CD4-positive, alpha-beta T cell treated with Interleukin-15 for 1 hour (primary cell): Measurements from ENCODE around the gene MEX3A.
"Not testable (repeated sequence)": the region's sequence is repeated elsewhere in the genome, so short reads cannot be mapped to it uniquely, and the experiment has no call there.

ENCODE experiments used
- DNase-seq: peaks from one replicate; pipeline ENCODE4 v3.0.0-alpha.2; 2020

Gene MEX3A

GRCh38 chr1:156076609-156077429, 5.4 kb downstream of the MEX3A start:
- peak; percentile 49 for DNase-seq

GRCh38 chr1:156075775-156076204, 6.5 kb downstream of the MEX3A start:
- DNase-seq, result no peak

GRCh38 chr1:156075162-156075561, 7.1 kb downstream of the MEX3A start:
- no peak for DNase-seq

GRCh38 chr1:156074661-156075060, 7.6 kb downstream of the MEX3A start:
- DNase-seq, result no peak

GRCh38 chr1:156073740-156074139, 8.5 kb downstream of the MEX3A start:
- DNase-seq, result no peak

GRCh38 chr1:156073110-156073687, 9.1 kb downstream of the MEX3A start:
- no peak for DNase-seq

GRCh38 chr1:156072251-156072650, 10.0 kb downstream of the MEX3A start:
- no peak for DNase-seq

- not testable (repeated sequence) for DNase-seq
Measured at GRCh38 chr1:156071332-156071816, 10.9 kb downstream of the MEX3A start.

GRCh38 chr1:156070548-156070947, 11.7 kb downstream of the MEX3A start:
- DNase-seq, result no peak

GRCh38 chr1:156069490-156070455, 12.5 kb downstream of the MEX3A start:
- no peak for DNase-seq

- DNase-seq, result no peak
Measured at GRCh38 chr1:156067262-156067661, 15.0 kb downstream of the MEX3A start.

- no peak for DNase-seq
Measured at GRCh38 chr1:156065871-156066270, 16.4 kb downstream of the MEX3A start.

GRCh38 chr1:156065212-156065611, 17.1 kb downstream of the MEX3A start:
- no peak for DNase-seq

- no peak for DNase-seq
Measured at GRCh38 chr1:156064615-156065014, 17.6 kb downstream of the MEX3A start.

GRCh38 chr1:156063997-156064285, 18.3 kb downstream of the MEX3A start:
- no peak for DNase-seq

- DNase-seq, result no peak
Measured at GRCh38 chr1:156062189-156062588, 20.1 kb downstream of the MEX3A start.

- DNase-seq, result no peak
Measured at GRCh38 chr1:156060937-156061636, 21.2 kb downstream of the MEX3A start, which contains the start of gene RAB25. TSS of gene RAB25 (plus strand) at chr1:156061160. CDS start at chr1:156061401, 241 bp downstream.

GRCh38 chr1:156056326-156056849, 25.9 kb downstream of the MEX3A start:
- no peak for DNase-seq

GRCh38 chr1:156055281-156056048, 26.8 kb downstream of the MEX3A start:
- no peak for DNase-seq

- DNase-seq, result peak; percentile 93
Measured at GRCh38 chr1:156054500-156055280, 27.6 kb downstream of the MEX3A start, which contains the start of gene LAMTOR2. TSS of gene LAMTOR2 (plus strand) at chr1:156054782. CDS start at chr1:156054890, 108 bp downstream.
